Endothelial cell of umbilical vein (primary cell): ENCODE measurements around the gene NPHP3. TPM values are rescaled to one million over a fixed set of nuclear protein-coding genes. Genes with fewer than 3 reads are reported as not detected.

Experiments used
- BruUV-seq: library from RNA; stranded (reverse); fragments of 400-500 nt; replicated peaks from 2 replicates; lab custom pipeline; 2021; lab: Mats Ljungman, UMichigan
- CTCF ChIA-PET: fragments of 300-600, 350-600 bp; sonication (Branson Sonifier 250); formaldehyde crosslinking; loops from one replicate; lab custom pipeline; 2021; ENCODE audit warnings: antibody characterized with exemption, inconsistent platforms; lab: Charles Lee
- POLR2A ChIA-PET: fragments of 300-600, 350-600 bp; sonication (Branson Sonifier 250); formaldehyde crosslinking; loops from one replicate; lab custom pipeline; 2021; ENCODE audit warnings: antibody characterized with exemption, inconsistent platforms; lab: Charles Lee
- DNase-seq: peaks from one replicate; pipeline ENCODE4 v3.0.0-alpha.2; 2011; ENCODE audit warnings: low read depth, low spot score
- FAIRE-seq: peaks from 2 replicates; lab custom pipeline; 2011; peaks lifted over from hg19 to GRCh38; lab: Jason Lieb, UNC
- H2AFZ ChIP-seq: 2 replicates; pipeline ENCODE4 v1.6.0; 2012; ENCODE audit warnings: low read depth, low read length, control low read depth, inconsistent platforms
- H3K27ac ChIP-seq: 2 replicates; pipeline ENCODE4 v1.5.1; 2011; ENCODE audit warnings: low read depth, mild to moderate bottlenecking, control low read depth, low read length, moderate library complexity; ENCODE audit not compliant: insufficient read depth
- H3K27me3 ChIP-seq, 2 experiments: 2 replicates each; pipeline versions ENCODE4 v1.6.0 to v1.6.1; 2011; ENCODE audit warnings: low read length in 2 of 2, mixed read lengths in 1 of 2; ENCODE audit not compliant: control insufficient read depth in 2 of 2, insufficient read depth in 2 of 2
- H3K36me3 ChIP-seq, 2 experiments: 2 replicates in 1 of 2; 3 replicates in 1 of 2; pipeline ENCODE4 v1.5.1; 2011; ENCODE audit warnings: low read length in 2 of 2, mild to moderate bottlenecking in 1 of 2, moderate library complexity in 1 of 2; ENCODE audit not compliant: control insufficient read depth in 2 of 2, insufficient read depth in 2 of 2; ENCODE audit errors: extremely low read depth in 1 of 2
- H3K4me1 ChIP-seq: 3 replicates; pipeline ENCODE4 v1.5.1; 2011; ENCODE audit warnings: mild to moderate bottlenecking, low read length; ENCODE audit not compliant: control insufficient read depth, insufficient read depth; ENCODE audit errors: extremely low read depth
- H3K4me2 ChIP-seq: 2 replicates; pipeline ENCODE4 v1.6.1; 2011; ENCODE audit warnings: low read length, control low read depth, mixed read lengths; ENCODE audit not compliant: insufficient read depth
- H3K4me3 ChIP-seq, 3 experiments: fragments of 200-600 bp in 1 of 3; sonication (generic), shearing (Covaris generic) in 1 of 3; replicated peaks in 1 of 3; 2 replicates each; pipeline ENCODE4 v1.5.1; 2011 to 2016; ENCODE audit warnings: control low read depth in 3 of 3, low read length in 3 of 3, mild to moderate bottlenecking in 2 of 3, inconsistent platforms in 1 of 3, low read depth in 1 of 3, moderate library complexity in 1 of 3; ENCODE audit not compliant: insufficient read depth in 1 of 3
- H3K79me2 ChIP-seq: 2 replicates; pipeline ENCODE4 v1.6.0; 2012; ENCODE audit warnings: low read length, inconsistent platforms; ENCODE audit not compliant: control insufficient read depth, insufficient read depth
- H3K9ac ChIP-seq: replicated peaks from 2 replicates; pipeline ENCODE3; 2011; ENCODE audit warnings: low read length, control low read depth; ENCODE audit not compliant: insufficient read depth; ENCODE audit errors: extremely low read depth
- H3K9me1 ChIP-seq: replicated peaks from 3 replicates; pipeline ENCODE4 v1.6.0; 2011; ENCODE audit warnings: mild to moderate bottlenecking, low read length; ENCODE audit not compliant: control insufficient read depth, insufficient read depth; ENCODE audit errors: extremely low read depth
- H3K9me3 ChIP-seq: replicated peaks from 2 replicates; pipeline ENCODE4 v1.5.1; 2012; ENCODE audit warnings: low read length, inconsistent platforms; ENCODE audit not compliant: control insufficient read depth, insufficient read depth
- H4K20me1 ChIP-seq: replicated peaks from 2 replicates; pipeline ENCODE3; 2011; ENCODE audit warnings: mild to moderate bottlenecking, low read length; ENCODE audit not compliant: control insufficient read depth, insufficient read depth; ENCODE audit errors: extremely low read depth
- CTCF ChIP-seq, 2 donors: IDR thresholded peaks; 1 replicate in 1 of 2; 2 replicates in 1 of 2; pipeline ENCODE4 v1.5.1; 2011; ENCODE audit warnings: low read length in 2 of 2, mild to moderate bottlenecking in 2 of 2, moderate library complexity in 2 of 2, control low read depth in 1 of 2, inconsistent platforms in 1 of 2, low read depth in 1 of 2; ENCODE audit not compliant: insufficient read depth in 1 of 2; ENCODE audit errors: extremely low read depth in 1 of 2
- EZH2 ChIP-seq: IDR thresholded peaks from 2 replicates; pipeline ENCODE4 v1.6.1; 2012; ENCODE audit warnings: borderline replicate concordance, low read depth, mild to moderate bottlenecking, moderate library complexity, low read length, inconsistent platforms; ENCODE audit not compliant: severe bottlenecking
- FOS ChIP-seq: IDR thresholded peaks from 2 replicates; pipeline ENCODE4 v1.6.1; 2011; ENCODE audit warnings: mild to moderate bottlenecking, low read length, moderate library complexity, borderline replicate concordance; ENCODE audit not compliant: insufficient read depth
- GATA2 ChIP-seq: IDR thresholded peaks from 2 replicates; pipeline ENCODE4 v1.7.0; 2011; ENCODE audit warnings: low read depth, mild to moderate bottlenecking, moderate library complexity, mixed read lengths, low read length; ENCODE audit not compliant: insufficient read length, insufficient read depth
- JUN ChIP-seq: IDR thresholded peaks from 2 replicates; pipeline ENCODE4 v1.6.1; 2011; ENCODE audit warnings: borderline replicate concordance, low read depth; ENCODE audit not compliant: insufficient read length, insufficient read depth
- MAX ChIP-seq: IDR thresholded peaks from 2 replicates; pipeline ENCODE4 v1.6.1; 2011; ENCODE audit not compliant: insufficient read depth, insufficient read length
- MYC ChIP-seq: IDR thresholded peaks from one replicate; pipeline ENCODE4 v1.6.1; 2011; ENCODE audit warnings: mild to moderate bottlenecking, low read depth, low read length
- POLR2A ChIP-seq: IDR thresholded peaks from 2 replicates; pipeline ENCODE4 v1.6.1; 2012; ENCODE audit warnings: low read depth, mild to moderate bottlenecking, control low read depth, low read length
- POLR2AphosphoS5 ChIP-seq: IDR thresholded peaks from 2 replicates; pipeline ENCODE4 v1.6.1; 2012; ENCODE audit warnings: low read depth, mild to moderate bottlenecking, control low read depth, low read length, moderate library complexity; ENCODE audit not compliant: insufficient read depth
- dilution Hi-C: fragments of 300-500 bp; cut with MboI; formaldehyde crosslinking; loops from one replicate; pipeline ENCODE4 v1.15.0; 2019; ENCODE audit warnings: low sequenced_read_pairs; ENCODE audit not compliant: extremely low pct_ligation_motif_present
- intact Hi-C: fragments of 100-400 bp; cut with micrococcal nuclease; formaldehyde crosslinking; loops from one replicate; pipeline ENCODE4 v1.10.0; 2022
- polyA plus RNA-seq, 4 experiments: library from polyadenylated mRNA; depleted of rRNA in 3 of 4; stranded (reverse) in 3 of 4; unstranded in 1 of 4; fragments of >200 nt; gene quantifications; 2 replicates each; pipeline versions ENCODE4 v1.2.1 to v1.2.3, GENCODE V29; 2011 to 2012; ENCODE audit warnings: missing spikeins in 1 of 4
- total RNA-seq: library from RNA; stranded (reverse); gene quantifications from 2 replicates; pipeline ENCODE4 v1.2.3, GENCODE V29; 2021

The NPHP3 gene
- total and polyA plus RNA-seq, 2 donors (not counting 3 experiments of a cell fraction or from before 2014, with no cell fraction given): 20.8 to 30.3 TPM

GRCh38 chr3:132710311-132710710 lies 11.9 kb downstream of the NPHP3 start:
- no peaks in the 10 kb centered on the region for H3K79me2 ChIP-seq
- TF ChIP-seq FOS: no peak
- TF ChIP-seq JUN: no peak
- no peak for TF ChIP-seq MYC
- TF ChIP-seq EZH2: no peak
- TF ChIP-seq GATA2: no peak
- no peak for TF ChIP-seq MAX
- TF ChIP-seq CTCF (IDR thresholded peaks at IDR 0.05; ENCODE audit: extremely low read depth in 1 of 2, insufficient read depth in 1 of 2, low read depth in 1 of 2, low read length in 2 of 2): no peak
- no peak for TF ChIP-seq POLR2A
- TF ChIP-seq POLR2AphosphoS5: no peak
- intact Hi-C loops (no loop called here), dilution Hi-C loops (no loop called here)
- CTCF ChIA-PET: interaction anchor here (0.5 to 0.6 kb wide), 2 partner anchors 16 to 1513 kb away, joined by 3 read pairs; no protein-coding TSS in a partner anchor
- no peak overlapping the region for H3K9ac ChIP-seq
- DNase-seq: no peak
- no peak overlapping the region for H2AFZ ChIP-seq
- FAIRE-seq: no peak
- H3K4me2 ChIP-seq: no peak overlapping the region
- POLR2A ChIA-PET: interaction anchor here (0.6 kb wide), 1 partner anchor 137 kb away, joined by 3 read pairs; no protein-coding TSS in a partner anchor
- H3K4me3 ChIP-seq: no peak overlapping the region
- no peaks in the 10 kb centered on the region for H4K20me1 ChIP-seq
- H3K9me1 ChIP-seq: no peaks in the 10 kb centered on the region
- H3K27ac ChIP-seq: no peak overlapping the region
- H3K27me3 ChIP-seq: no peaks in the 10 kb centered on the region
- no peaks in the 10 kb centered on the region for H3K9me3 ChIP-seq
- H3K4me1 ChIP-seq: no peaks in the 10 kb centered on the region
- H3K36me3 ChIP-seq: peaks cover 5 to 14% of the 10 kb centered on the region in 2 experiments
- BruUV-seq: no TSS peak
